Skeletal muscle tissue (tissue), 4 donors: ENCODE data around the gene PRDM16. TPM values are rescaled to one million over a fixed set of nuclear protein-coding genes. Genes with fewer than 3 reads are reported as not detected.

Source experiments
- H3K27ac ChIP-seq: one replicate; pipeline ENCODE4 v1.7.0; 2013; ENCODE audit warnings: mild to moderate bottlenecking, low read depth, low read length, inconsistent platforms
- H3K27me3 ChIP-seq, 3 donors: one replicate each; pipeline ENCODE4 v1.7.0; 2013; ENCODE audit warnings: low read length in 3 of 3; ENCODE audit not compliant: control insufficient read depth in 3 of 3, insufficient read depth in 3 of 3
- H3K36me3 ChIP-seq, 3 donors: one replicate each; pipeline ENCODE4 v1.7.0; 2013; ENCODE audit warnings: low read length in 3 of 3; ENCODE audit not compliant: control insufficient read depth in 3 of 3, insufficient read depth in 3 of 3
- H3K4me1 ChIP-seq, 3 donors: one replicate each; pipeline ENCODE4 v1.7.0; 2013; ENCODE audit warnings: low read length in 3 of 3, mild to moderate bottlenecking in 3 of 3; ENCODE audit not compliant: control insufficient read depth in 3 of 3, insufficient read depth in 3 of 3
- H3K4me3 ChIP-seq, 3 donors: one replicate each; pipeline ENCODE4 v1.7.0; 2013; ENCODE audit warnings: low read length in 3 of 3
- H3K9ac ChIP-seq, 3 donors: one replicate each; pipeline ENCODE4 v1.7.0; 2013; ENCODE audit warnings: low read length in 3 of 3, mild to moderate bottlenecking in 3 of 3, moderate library complexity in 2 of 3, low read depth in 1 of 3
- H3K9me3 ChIP-seq, 3 donors: one replicate each; pipeline ENCODE4 v1.7.0; 2013; ENCODE audit warnings: low read length in 3 of 3; ENCODE audit not compliant: control insufficient read depth in 3 of 3
- total RNA-seq: library from RNA; depleted of rRNA; stranded (reverse); fragments of >200 nt; gene quantifications from one replicate; pipeline ENCODE4 v1.2.3, GENCODE V29; 2014
- donor health status: Osteomylitis.

PRDM16 gene
- total RNA-seq, 1 donor from 2014 or later: 4.7 TPM

DNA sequence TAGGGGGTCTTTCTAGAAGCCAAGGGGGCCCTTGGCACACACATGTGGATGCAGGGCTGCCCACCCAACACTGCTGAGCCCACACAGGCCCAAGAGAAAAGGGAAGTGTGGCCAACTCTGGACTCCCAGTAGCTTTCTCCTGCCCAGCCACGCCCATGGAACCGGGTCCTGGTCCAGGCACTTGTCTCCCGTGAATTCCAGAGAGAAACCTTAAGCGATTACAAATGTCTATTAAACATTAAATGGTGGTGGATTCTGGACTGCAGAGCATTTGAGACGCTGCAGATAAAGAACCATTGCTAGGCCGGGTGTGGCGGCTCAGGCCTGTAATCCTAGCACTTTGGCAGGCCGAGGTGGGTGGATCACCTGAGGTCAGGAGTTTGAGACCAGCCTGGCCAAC lies 284.9 kb downstream of the PRDM16 start:
- H3K9ac ChIP-seq: no peak overlapping the region
- H3K27ac ChIP-seq: no peak overlapping the region
- H3K9me3 ChIP-seq: no peaks in the 10 kb centered on the region
- H3K4me1 ChIP-seq: peaks cover 5 to 26% (median 17%) of the 10 kb centered on the region in 3 donors
- H3K4me3 ChIP-seq: no peak overlapping the region
- H3K36me3 ChIP-seq: no peaks in the 10 kb centered on the region
- H3K27me3 ChIP-seq: peaks cover 10 to 53% (median 31%) of the 10 kb centered on the region in 3 donors

DNA sequence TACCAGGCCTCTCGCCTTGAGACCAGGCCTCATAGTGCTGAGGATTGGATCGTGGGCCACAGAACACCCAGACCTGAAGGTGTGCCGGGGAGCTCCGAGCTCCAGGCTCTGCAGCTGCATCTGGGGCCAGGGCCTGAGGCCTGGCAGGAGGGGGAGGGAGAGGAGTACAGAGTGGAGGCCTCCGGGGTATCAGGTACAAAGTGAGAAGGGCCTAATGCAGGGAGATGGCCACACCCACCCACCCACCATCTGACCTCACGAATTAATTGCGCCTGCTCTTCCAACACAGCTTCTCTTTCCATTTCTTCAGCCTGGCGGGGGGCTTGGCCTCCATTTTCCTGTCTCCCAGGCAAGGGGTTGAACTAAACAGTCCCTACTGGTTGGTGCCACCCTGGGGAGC lies 286.1 kb downstream of the PRDM16 start:
- Histone ChIP-seq H3K4me3 (no peak overlapping the region), H3K27me3 (peaks cover 13 to 48% (median 34%) of the 10 kb centered on the region in 3 donors), H3K9ac (no peak overlapping the region), H3K4me1 (peaks cover 5 to 16% (median 14%) of the 10 kb centered on the region in 3 donors), H3K9me3 (no peaks in the 10 kb centered on the region), H3K27ac (no peak overlapping the region), H3K36me3 (no peaks in the 10 kb centered on the region)

DNA sequence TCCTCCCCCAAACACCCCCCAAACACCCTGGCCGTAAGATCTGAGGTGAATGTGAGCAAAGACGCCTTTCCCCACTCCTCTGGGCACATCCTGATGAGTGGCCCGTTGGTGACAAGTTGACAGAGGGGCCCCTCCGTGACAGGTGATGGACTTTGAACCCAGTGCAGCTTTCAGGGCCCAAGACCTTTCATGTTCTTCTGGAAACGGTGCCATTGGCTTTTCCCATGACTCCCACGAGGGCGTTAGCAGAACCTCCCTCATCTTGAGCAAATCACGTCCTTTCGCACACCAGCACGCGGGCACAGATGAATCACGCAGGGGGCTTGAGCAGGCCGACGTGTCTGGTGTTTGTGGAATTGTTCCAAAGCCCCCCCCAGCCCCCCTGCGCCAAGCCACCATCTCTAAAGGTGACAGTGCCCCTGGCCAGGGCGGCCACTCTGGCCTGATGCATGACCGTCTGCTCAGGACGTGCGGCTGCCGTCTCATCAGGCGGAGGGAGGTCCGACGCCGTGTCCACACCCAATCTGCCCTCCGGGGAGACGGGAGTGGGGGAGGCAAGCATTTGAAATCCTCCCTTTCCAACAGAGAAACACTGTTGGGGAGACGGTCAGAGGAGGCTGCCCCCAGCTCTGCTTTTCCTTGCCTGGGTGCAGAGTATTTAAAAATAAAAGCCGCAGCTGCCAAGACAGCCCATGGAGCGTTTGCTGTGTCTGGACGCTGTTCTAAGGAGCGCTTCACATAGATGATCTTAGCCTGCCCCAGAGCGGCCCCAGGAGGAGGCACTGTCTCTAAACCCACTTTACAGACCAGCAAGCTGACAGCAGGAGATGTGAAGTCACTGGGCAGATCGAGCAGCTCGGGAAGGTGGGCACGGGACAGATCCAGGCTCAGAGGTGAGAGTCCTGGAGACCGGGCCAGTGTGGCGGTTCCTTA lies 287.2 kb downstream of the PRDM16 start:
- no peaks in the 10 kb centered on the region for H3K36me3 ChIP-seq
- peaks cover 13 to 50% (median 40%) of the 10 kb centered on the region in 3 donors for H3K27me3 ChIP-seq
- no peaks in the 10 kb centered on the region for H3K9me3 ChIP-seq
- H3K4me1 ChIP-seq: peaks cover 0 to 6% (median 5%) of the 10 kb centered on the region in 3 donors
- no peak overlapping the region for H3K27ac ChIP-seq
- no peak overlapping the region for H3K9ac ChIP-seq
- no peak overlapping the region for H3K4me3 ChIP-seq

DNA sequence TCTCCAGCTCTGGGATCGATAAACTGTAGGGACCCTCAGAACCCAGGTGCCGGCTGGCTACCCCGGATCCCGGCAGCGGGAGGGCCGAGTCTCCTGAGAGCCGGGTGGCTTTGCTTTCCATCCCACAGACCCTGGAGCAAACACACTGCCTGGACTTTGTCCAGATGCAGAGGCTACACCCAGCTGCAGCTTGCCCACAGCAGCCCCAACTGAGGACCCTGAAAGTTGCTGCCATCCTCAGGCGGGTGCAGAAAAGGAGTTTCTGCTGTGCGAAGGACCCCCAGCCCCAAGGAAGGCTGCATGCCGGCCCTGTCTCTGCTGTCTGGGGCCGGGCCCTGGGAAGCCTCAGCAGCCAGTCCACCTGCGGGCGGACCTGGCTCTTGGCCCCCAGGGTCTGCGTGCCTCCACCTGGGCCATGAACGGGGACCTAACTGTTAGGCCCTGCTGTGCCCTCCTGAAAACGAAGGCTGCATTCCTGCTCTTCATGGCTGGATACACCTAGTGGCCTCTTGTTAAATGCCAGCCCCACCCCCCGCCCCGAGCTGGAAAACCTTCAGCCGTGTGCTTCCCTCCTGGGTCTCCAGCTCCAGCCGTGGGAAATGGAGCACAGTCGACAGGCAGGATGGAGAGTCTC lies 287.9 kb downstream of the PRDM16 start:
- H3K9ac ChIP-seq: no peak overlapping the region
- no peak overlapping the region for H3K4me3 ChIP-seq
- H3K36me3 ChIP-seq: no peaks in the 10 kb centered on the region
- H3K27me3 ChIP-seq: peaks cover 14 to 53% (median 43%) of the 10 kb centered on the region in 3 donors
- peaks cover 0 to 3% (median 2%) of the 10 kb centered on the region in 3 donors for H3K4me1 ChIP-seq
- H3K9me3 ChIP-seq: no peaks in the 10 kb centered on the region
- no peak overlapping the region for H3K27ac ChIP-seq

DNA sequence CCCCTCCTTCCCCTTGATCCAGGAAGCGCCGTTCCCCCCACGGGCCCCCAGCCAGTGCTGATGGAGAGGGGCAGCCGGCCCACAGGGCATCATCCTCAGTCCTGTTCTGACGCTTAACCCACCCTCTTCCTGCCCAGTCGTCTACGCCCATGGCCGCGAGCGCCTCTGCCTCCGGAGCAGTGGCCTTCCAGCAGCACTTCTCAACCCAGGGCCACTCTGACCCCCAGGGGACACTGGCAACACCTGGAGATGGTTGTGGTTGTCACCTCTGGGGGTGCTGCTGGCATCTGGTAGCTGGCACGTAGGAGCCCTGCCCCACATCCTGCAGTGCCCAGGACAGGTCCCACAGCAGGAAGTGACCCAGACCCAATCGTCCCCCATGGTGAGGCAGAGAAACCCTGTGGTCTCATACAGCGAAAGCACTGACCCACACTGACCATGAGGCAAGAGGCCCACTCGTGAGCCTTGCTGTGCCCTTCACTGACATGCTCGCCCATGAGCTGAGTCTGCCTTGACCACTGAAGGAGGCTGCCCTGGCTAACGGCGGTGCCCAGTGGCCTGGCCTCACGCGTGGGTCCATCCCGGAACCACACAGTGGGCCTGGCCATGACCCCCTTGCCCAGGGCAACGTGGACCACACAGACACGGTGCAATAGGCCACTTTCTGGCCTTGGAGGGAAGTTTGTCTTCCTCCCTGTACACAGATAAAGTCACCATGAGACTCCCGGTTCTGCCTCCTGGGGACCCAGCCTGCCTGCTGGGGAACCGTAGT lies 288.7 kb downstream of the PRDM16 start:
- H3K9ac ChIP-seq: no peak overlapping the region
- H3K27me3 ChIP-seq: peaks cover 17 to 58% (median 50%) of the 10 kb centered on the region in 3 donors
- no peak overlapping the region for H3K27ac ChIP-seq
- H3K4me3 ChIP-seq: no peak overlapping the region
- H3K36me3 ChIP-seq: no peaks in the 10 kb centered on the region
- peaks cover 0 to 2% (median 0%) of the 10 kb centered on the region in 3 donors for H3K4me1 ChIP-seq
- no peaks in the 10 kb centered on the region for H3K9me3 ChIP-seq

DNA sequence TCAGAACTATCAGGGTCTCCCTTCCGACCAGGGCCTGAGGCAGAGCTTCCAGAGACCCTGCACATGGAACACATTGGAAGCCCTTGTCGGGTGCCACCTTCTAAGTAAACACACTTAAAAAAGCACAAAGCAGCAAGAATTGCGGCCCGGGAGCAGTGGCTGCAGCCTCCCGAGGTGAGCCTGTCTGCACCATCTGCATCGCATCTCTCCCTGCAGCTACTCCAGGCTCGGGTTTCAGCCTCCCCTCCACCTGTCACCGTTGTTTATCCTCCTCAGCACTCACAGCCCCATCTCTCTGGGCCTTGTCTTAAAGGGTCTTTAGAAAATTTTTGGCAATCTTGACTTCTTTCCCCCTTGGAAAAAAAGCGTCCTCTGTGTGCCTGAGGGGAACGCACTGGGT lies 290.3 kb downstream of the PRDM16 start:
- H3K27ac ChIP-seq: no peak overlapping the region
- H3K27me3 ChIP-seq: peaks cover 17 to 61% (median 60%) of the 10 kb centered on the region in 3 donors
- H3K4me1 ChIP-seq: no peaks in the 10 kb centered on the region
- H3K36me3 ChIP-seq: no peaks in the 10 kb centered on the region
- no peak overlapping the region for H3K4me3 ChIP-seq
- H3K9ac ChIP-seq: no peak overlapping the region
- H3K9me3 ChIP-seq: no peaks in the 10 kb centered on the region

DNA sequence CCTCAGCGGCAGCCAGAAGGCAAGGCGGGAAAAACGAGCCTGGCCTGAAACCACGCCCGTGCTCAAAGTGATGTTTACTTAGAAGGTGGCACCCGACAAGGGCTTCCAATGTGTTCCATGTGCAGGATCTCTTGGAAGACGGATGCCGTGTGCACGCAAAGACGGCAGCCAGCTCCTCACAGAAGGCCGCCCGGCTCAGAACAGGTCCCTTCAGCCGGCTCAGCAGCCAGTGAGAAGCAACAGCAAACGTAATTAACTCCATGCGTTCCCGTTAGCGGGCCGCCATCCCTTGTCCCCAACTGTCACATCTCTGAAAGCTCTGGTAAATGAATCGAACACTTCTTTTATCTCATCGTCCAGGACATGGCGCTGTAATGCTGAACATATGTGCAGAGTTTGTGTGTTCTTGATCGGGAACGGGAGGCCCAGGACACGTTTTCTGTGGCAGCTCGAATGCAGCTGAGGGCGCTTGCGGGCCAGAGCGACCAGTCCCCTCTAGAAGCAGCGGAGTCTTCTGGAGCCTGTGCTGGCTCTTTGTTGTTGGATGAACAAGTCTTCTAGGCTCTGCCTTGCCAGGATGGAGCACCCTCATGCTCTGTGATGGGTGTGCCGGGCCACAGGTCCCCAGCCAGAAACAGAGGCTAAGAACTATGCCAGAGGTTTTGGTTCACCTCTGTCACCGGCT lies 290.9 kb downstream of the PRDM16 start:
- no peaks in the 10 kb centered on the region for H3K36me3 ChIP-seq
- no peak overlapping the region for H3K9ac ChIP-seq
- no peaks in the 10 kb centered on the region for H3K4me1 ChIP-seq
- H3K27ac ChIP-seq: no peak overlapping the region
- H3K27me3 ChIP-seq: peaks cover 17 to 60% (median 60%) of the 10 kb centered on the region in 3 donors
- no peaks in the 10 kb centered on the region for H3K9me3 ChIP-seq
- no peak overlapping the region for H3K4me3 ChIP-seq

DNA sequence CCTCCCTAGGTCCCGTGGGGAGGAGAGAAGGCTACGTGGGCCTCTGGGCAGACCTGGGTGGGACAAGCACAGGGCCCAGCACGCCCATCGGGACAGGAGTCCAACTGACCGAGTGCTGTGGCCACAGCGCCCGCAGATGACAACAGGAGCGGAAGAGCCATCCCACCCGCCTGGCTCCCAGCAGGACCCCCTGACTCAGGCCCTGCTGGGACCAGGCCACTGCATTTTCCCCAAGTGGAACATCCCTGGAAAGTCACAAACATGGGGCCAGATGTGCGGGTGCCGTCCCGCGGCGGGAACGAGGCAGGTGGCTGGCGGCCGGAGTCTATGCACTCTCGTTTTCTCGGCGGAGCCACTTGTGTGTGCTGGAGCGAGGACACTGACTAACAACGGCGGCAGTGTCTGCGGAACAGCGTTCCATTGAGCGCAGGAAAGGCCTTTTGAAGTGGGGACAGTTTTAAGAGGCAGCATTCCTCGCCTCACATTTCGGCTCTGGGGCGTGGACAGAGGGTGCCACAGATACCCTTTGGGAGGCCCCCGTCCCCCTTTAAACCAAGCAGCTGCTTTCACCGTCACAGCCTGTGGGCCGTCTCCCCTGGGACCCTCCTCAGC lies 291.7 kb downstream of the PRDM16 start:
- H3K4me1 ChIP-seq: peaks cover under 1% of the 10 kb centered on the region in 3 donors
- no peak overlapping the region for H3K4me3 ChIP-seq
- no peaks in the 10 kb centered on the region for H3K9me3 ChIP-seq
- H3K27me3 ChIP-seq: peaks cover 22 to 68% (median 63%) of the 10 kb centered on the region in 3 donors
- H3K27ac ChIP-seq: no peak overlapping the region
- H3K36me3 ChIP-seq: no peaks in the 10 kb centered on the region
- no peak overlapping the region for H3K9ac ChIP-seq

DNA sequence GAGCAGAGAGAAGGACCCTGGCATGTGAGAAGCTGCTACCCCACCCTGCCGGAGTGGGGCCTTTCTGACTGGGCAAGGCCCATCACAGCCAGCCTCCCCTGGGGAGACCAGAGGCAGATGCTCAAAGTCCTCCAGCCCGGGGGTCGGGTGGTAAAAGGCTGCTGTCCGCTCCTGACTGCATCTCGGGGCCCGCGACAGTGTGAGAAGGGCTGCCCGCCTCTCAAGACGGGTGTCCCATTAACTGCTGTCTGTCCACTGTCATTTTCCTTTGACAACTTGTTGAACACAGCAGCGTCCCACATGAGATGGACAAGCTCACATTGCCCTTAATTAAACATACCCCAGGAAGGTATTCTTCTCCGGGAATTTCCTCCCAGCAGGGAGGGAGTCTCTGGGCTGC lies 294.0 kb downstream of the PRDM16 start:
- Histone ChIP-seq H3K4me3 (no peak overlapping the region), H3K9me3 (no peaks in the 10 kb centered on the region), H3K27ac (no peak overlapping the region), H3K27me3 (peaks cover 23 to 68% (median 53%) of the 10 kb centered on the region in 3 donors), H3K9ac (no peak overlapping the region), H3K36me3 (no peaks in the 10 kb centered on the region), H3K4me1 (peaks cover 3 to 9% (median 6%) of the 10 kb centered on the region in 3 donors)
